Suprapubic skin (tissue), 4 donors: ENCODE data around the gene ZC3H14. TPM values are rescaled to one million over a fixed set of nuclear protein-coding genes. Genes with fewer than 3 reads are reported as not detected.

Source experiments
- DNase-seq, 2 donors: peaks; one replicate each; pipeline ENCODE4 v3.0.0-alpha.2; 2019; ENCODE audit warnings: low spot score in 2 of 2
- H3K27ac ChIP-seq: fragments of 200-600 bp; sonication (generic); one replicate; pipeline ENCODE4 v1.5.1; 2019
- H3K27me3 ChIP-seq: fragments of 200-600 bp; sonication (generic); one replicate; pipeline ENCODE4 v1.5.1; 2019
- H3K36me3 ChIP-seq: fragments of 200-600 bp; sonication (generic); one replicate; pipeline ENCODE4 v1.5.1; 2019
- H3K4me1 ChIP-seq: fragments of 200-600 bp; sonication (generic); one replicate; pipeline ENCODE4 v1.5.1; 2019
- H3K4me3 ChIP-seq: fragments of 200-600 bp; sonication (generic); one replicate; pipeline ENCODE4 v1.5.1; 2019; ENCODE audit warnings: mild to moderate bottlenecking
- H3K9me3 ChIP-seq: fragments of 200-600 bp; sonication (generic); one replicate; pipeline ENCODE4 v1.5.1; 2019
- CTCF ChIP-seq, 2 donors: fragments of 200-600 bp in 1 of 2; fragments of 450-650 bp in 1 of 2; sonication (generic) in 1 of 2; IDR thresholded peaks; one replicate each; pipeline ENCODE4 v1.5.1; 2016 to 2019; ENCODE audit warnings: antibody characterized with exemption in 2 of 2, mild to moderate bottlenecking in 1 of 2, moderate library complexity in 1 of 2
- EP300 ChIP-seq: sonication (generic); formaldehyde crosslinking; IDR thresholded peaks from one replicate; pipeline ENCODE4 v1.6.1; 2017; ENCODE audit warnings: antibody characterized with exemption
- POLR2A ChIP-seq, 2 donors: fragments of 450-650 bp; IDR thresholded peaks; one replicate each; pipeline ENCODE4 v1.6.1; 2017; ENCODE audit warnings: antibody characterized with exemption in 2 of 2, mild to moderate bottlenecking in 2 of 2, moderate library complexity in 2 of 2
- POLR2AphosphoS5 ChIP-seq, 3 donors: sonication (generic); formaldehyde crosslinking; IDR thresholded peaks; one replicate each; pipeline ENCODE4 v1.6.1; 2017; ENCODE audit warnings: antibody characterized with exemption in 3 of 3
- WGBS: methylation state at CpG from one replicate; pipeline ENCODE4 v1.1.5; 2018; 5-methylcytosine and 5-hydroxymethylcytosine counted together
- total RNA-seq, 4 donors: library from RNA; depleted of rRNA; stranded (reverse); fragments of >200 nt; gene quantifications; one replicate each; pipeline ENCODE4 v1.1.0, GENCODE V29; 2016

The ZC3H14 gene
- total RNA-seq, 4 donors from 2014 or later = 49.2 to 83.6 (median 59.9) TPM

GRCh38 chr14:88625671-88626070 lies 62.8 kb downstream of the ZC3H14 start:
- no peak overlapping the region for H3K4me3 ChIP-seq
- H3K27ac ChIP-seq = no peak overlapping the region
- 90% methylated on average over 3 of the region's 3 CpGs for WGBS
- H3K9me3 ChIP-seq = no peaks in the 10 kb centered on the region
- H3K36me3 ChIP-seq = no peaks in the 10 kb centered on the region
- DNase-seq = no peak
- no peaks in the 10 kb centered on the region for H3K4me1 ChIP-seq
- no peaks in the 10 kb centered on the region for H3K27me3 ChIP-seq
- no peak for TF ChIP-seq EP300
- TF ChIP-seq POLR2AphosphoS5 (IDR thresholded peaks at IDR 0.05) = no peak
- TF ChIP-seq POLR2A (IDR thresholded peaks at IDR 0.05) = no peak
- TF ChIP-seq CTCF (IDR thresholded peaks at IDR 0.05) = no peak

- no peaks in the 10 kb centered on the region for H3K36me3 ChIP-seq
- no peak overlapping the region for H3K4me3 ChIP-seq
- no peak for TF ChIP-seq CTCF (IDR thresholded peaks at IDR 0.05)
- no peak for TF ChIP-seq EP300
- TF ChIP-seq POLR2AphosphoS5 (IDR thresholded peaks at IDR 0.05) = no peak
- no peak for TF ChIP-seq POLR2A (IDR thresholded peaks at IDR 0.05)
- no peaks in the 10 kb centered on the region for H3K4me1 ChIP-seq
- no peaks in the 10 kb centered on the region for H3K27me3 ChIP-seq
- no peak overlapping the region for H3K27ac ChIP-seq
- H3K9me3 ChIP-seq = no peaks in the 10 kb centered on the region
- DNase-seq = no peak
Observed at GRCh38 chr14:88628033-88628432, 65.2 kb downstream of the ZC3H14 start.

- TF ChIP-seq POLR2A (IDR thresholded peaks at IDR 0.05) (no peak), CTCF (IDR thresholded peaks at IDR 0.05) (no peak), POLR2AphosphoS5 (IDR thresholded peaks at IDR 0.05) (no peak), EP300 (no peak)
- H3K27ac ChIP-seq = no peak overlapping the region
- no peak overlapping the region for H3K4me3 ChIP-seq
- no peaks in the 10 kb centered on the region for H3K4me1 ChIP-seq
- H3K36me3 ChIP-seq = no peaks in the 10 kb centered on the region
- H3K9me3 ChIP-seq = no peaks in the 10 kb centered on the region
- DNase-seq = no peak
- no peaks in the 10 kb centered on the region for H3K27me3 ChIP-seq
Observed at GRCh38 chr14:88628462-88628861, 65.6 kb downstream of the ZC3H14 start.

- no peaks in the 10 kb centered on the region for H3K27me3 ChIP-seq
- no peaks in the 10 kb centered on the region for H3K9me3 ChIP-seq
- H3K27ac ChIP-seq = no peak overlapping the region
- no peak for DNase-seq
- WGBS = 68% methylated on average over 6 of the region's 6 CpGs
- no peaks in the 10 kb centered on the region for H3K36me3 ChIP-seq
- no peaks in the 10 kb centered on the region for H3K4me1 ChIP-seq
- H3K4me3 ChIP-seq = no peak overlapping the region
- TF ChIP-seq POLR2AphosphoS5 (IDR thresholded peaks at IDR 0.05) (no peak), EP300 (no peak), CTCF (IDR thresholded peaks at IDR 0.05) (no peak), POLR2A (IDR thresholded peaks at IDR 0.05) (no peak)
Observed at GRCh38 chr14:88630565-88630964, 67.7 kb downstream of the ZC3H14 start.

GRCh38 chr14:88631091-88631490 lies 68.3 kb downstream of the ZC3H14 start:
- no peaks in the 10 kb centered on the region for H3K9me3 ChIP-seq
- no peak for DNase-seq
- no peak overlapping the region for H3K27ac ChIP-seq

More at GRCh38 chr14:88631091-88631490, 68.3 kb downstream of the ZC3H14 start:
- no peaks in the 10 kb centered on the region for H3K27me3 ChIP-seq
- H3K4me1 ChIP-seq = no peaks in the 10 kb centered on the region
- H3K4me3 ChIP-seq = no peak overlapping the region
- TF ChIP-seq CTCF (IDR thresholded peaks at IDR 0.05) = no peak
- TF ChIP-seq POLR2AphosphoS5 (IDR thresholded peaks at IDR 0.05) = no peak
- no peak for TF ChIP-seq EP300
- no peak for TF ChIP-seq POLR2A (IDR thresholded peaks at IDR 0.05)
- 85% methylated on average over 3 of the region's 3 CpGs for WGBS
- no peaks in the 10 kb centered on the region for H3K36me3 ChIP-seq
